ENCODE data around the gene PLA2R1.

DNA sequence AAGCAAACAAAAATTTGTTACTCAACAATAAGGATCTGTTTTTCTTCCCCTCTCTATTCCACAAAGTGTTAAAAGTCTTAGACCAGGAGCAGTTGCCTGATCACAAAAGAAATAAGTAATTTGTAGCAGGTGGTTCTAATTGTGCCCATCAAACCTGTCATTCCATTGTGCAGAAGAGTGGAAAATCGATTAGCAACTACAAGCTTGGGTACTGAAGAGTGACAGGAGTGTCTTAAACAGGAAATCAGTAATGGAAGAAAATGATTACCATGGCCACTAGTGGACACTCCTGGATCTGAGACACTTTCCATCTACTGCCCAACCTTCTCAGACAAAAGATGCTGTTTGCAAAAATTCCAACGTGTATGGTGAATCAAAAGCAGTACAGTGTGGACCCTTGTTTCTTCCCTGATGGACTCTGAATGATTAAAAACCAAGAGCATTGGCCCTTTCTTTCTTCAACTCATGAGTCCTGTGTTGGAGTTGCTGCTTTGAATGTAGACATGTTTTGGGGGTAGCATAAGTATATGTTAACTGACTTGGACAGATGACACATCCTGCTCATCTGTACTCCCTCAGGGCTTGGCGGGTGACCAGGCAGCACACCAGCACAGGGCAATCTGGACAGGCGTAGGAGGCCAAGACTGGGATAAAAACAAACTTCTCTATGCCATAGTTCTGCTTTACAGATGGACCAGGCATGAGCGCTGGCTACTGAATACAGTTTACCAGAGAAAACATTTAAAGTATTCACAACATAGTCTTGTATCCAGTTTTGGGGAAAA, 51.9 kb downstream of the PLA2R1 start:
- TF ChIP-seq, protein P1, sequence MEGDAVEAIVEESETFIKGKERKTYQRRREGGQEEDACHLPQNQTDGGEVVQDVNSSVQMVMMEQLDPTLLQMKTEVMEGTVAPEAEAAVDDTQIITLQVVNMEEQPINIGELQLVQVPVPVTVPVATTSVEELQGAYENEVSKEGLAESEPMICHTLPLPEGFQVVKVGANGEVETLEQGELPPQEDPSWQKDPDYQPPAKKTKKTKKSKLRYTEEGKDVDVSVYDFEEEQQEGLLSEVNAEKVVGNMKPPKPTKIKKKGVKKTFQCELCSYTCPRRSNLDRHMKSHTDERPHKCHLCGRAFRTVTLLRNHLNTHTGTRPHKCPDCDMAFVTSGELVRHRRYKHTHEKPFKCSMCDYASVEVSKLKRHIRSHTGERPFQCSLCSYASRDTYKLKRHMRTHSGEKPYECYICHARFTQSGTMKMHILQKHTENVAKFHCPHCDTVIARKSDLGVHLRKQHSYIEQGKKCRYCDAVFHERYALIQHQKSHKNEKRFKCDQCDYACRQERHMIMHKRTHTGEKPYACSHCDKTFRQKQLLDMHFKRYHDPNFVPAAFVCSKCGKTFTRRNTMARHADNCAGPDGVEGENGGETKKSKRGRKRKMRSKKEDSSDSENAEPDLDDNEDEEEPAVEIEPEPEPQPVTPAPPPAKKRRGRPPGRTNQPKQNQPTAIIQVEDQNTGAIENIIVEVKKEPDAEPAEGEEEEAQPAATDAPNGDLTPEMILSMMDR (conservative IDR thresholded peaks at IDR 0.05; ENCODE audit: low read depth, low read length) = no peak
- no peak for TF ChIP-seq EZH2 (IDR thresholded peaks at IDR 0.05; ENCODE audit: low read length, unreplicated experiment)

Data from PC-3 (cell line).